Ishikawa (cell line): ENCODE results near the gene NMS.

ENCODE experiments used
- CEBPB ChIP-seq: IDR thresholded peaks from 2 replicates; pipeline ENCODE4 v1.6.1; 2012
- CREB1 ChIP-seq: IDR thresholded peaks from 2 replicates; pipeline ENCODE4 v1.6.1; 2012; ENCODE audit warnings: low read depth
- EGR1 ChIP-seq: IDR thresholded peaks from 2 replicates; pipeline ENCODE4 v1.6.1; 2012
- EP300 ChIP-seq: IDR thresholded peaks from 2 replicates; pipeline ENCODE4 v1.6.1; 2012; ENCODE audit warnings: borderline replicate concordance
- FOXM1 ChIP-seq: IDR thresholded peaks from 2 replicates; pipeline ENCODE4 v1.6.1; 2012; ENCODE audit warnings: low read depth, borderline replicate concordance
- MAX ChIP-seq: IDR thresholded peaks from 2 replicates; pipeline ENCODE4 v1.6.1; 2012
- NFIC ChIP-seq: IDR thresholded peaks from 2 replicates; pipeline ENCODE4 v1.6.1; 2012
- RAD21 ChIP-seq: IDR thresholded peaks from 2 replicates; pipeline ENCODE4 v1.6.1; 2012; ENCODE audit warnings: low read depth
- REST ChIP-seq: IDR thresholded peaks from 2 replicates; pipeline ENCODE4 v1.6.1; 2012; ENCODE audit warnings: low read depth, mild to moderate bottlenecking
- TAF1 ChIP-seq: IDR thresholded peaks from 2 replicates; pipeline ENCODE4 v1.6.1; 2012; ENCODE audit warnings: low read depth, mild to moderate bottlenecking
- TCF12 ChIP-seq: IDR thresholded peaks from 2 replicates; pipeline ENCODE4 v1.6.1; 2012; ENCODE audit warnings: low read depth
- TEAD4 ChIP-seq: IDR thresholded peaks from 2 replicates; pipeline ENCODE4 v1.6.1; 2012
- YY1 ChIP-seq: IDR thresholded peaks from 2 replicates; pipeline ENCODE4 v1.6.1; 2012; ENCODE audit warnings: low read depth
- ZBTB7A ChIP-seq: IDR thresholded peaks from 2 replicates; pipeline ENCODE4 v1.6.1; 2012; ENCODE audit warnings: low read depth
- TF ChIP-seq, protein P1 (sequence below): IDR thresholded peaks from 2 replicates; pipeline ENCODE4 v1.6.1; 2012

The NMS gene

GRCh38 chr2:100517556-100517955 lies 47.3 kb downstream of the NMS start:
- TF ChIP-seq REST (no peak), EGR1 (no peak), FOXM1 (no peak), CREB1 (no peak), TCF12 (no peak), RAD21 (no peak), ZBTB7A (no peak)

DNA sequence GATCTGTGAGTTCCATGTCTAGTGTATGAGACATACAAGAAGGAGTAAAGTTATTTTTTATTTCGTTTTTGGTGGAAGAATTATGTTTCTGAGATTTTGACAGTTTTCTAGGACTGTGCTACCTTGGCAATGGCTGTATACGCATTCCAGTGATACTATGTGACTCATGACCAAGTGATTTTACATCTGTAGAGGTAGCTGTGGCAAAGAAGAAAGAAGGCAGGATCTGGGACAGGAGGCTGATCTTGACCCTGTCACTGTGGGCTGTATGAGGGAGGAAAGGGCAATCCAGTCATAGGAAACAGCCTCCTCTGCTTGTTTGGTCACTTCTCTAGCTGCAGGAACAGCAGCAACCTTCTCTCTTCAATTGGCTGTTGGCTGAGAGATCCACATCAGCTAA lies 48.5 kb downstream of the NMS start:
- TF ChIP-seq TAF1: no peak
- TF ChIP-seq ZBTB7A: no peak
- no peak for TF ChIP-seq FOXM1
- no peak for TF ChIP-seq NFIC
- TF ChIP-seq CEBPB: no peak
- TF ChIP-seq YY1: no peak
- no peak for TF ChIP-seq TCF12
- TF ChIP-seq REST: no peak
- TF ChIP-seq RAD21: no peak
- TF ChIP-seq, protein P1, sequence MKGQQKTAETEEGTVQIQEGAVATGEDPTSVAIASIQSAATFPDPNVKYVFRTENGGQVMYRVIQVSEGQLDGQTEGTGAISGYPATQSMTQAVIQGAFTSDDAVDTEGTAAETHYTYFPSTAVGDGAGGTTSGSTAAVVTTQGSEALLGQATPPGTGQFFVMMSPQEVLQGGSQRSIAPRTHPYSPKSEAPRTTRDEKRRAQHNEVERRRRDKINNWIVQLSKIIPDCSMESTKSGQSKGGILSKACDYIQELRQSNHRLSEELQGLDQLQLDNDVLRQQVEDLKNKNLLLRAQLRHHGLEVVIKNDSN: no peak
- TF ChIP-seq TEAD4: no peak
- TF ChIP-seq EP300: no peak
- no peak for TF ChIP-seq EGR1
- TF ChIP-seq CREB1: no peak
- TF ChIP-seq MAX: no peak

- TF ChIP-seq TEAD4 (no peak), NFIC (no peak), YY1 (no peak), MAX (no peak), CREB1 (no peak), TAF1 (no peak), CEBPB (no peak), RAD21 (no peak), TCF12 (no peak), EP300 (no peak), EGR1 (no peak)
Measured at GRCh38 chr2:100520224-100520623, 49.9 kb downstream of the NMS start.

DNA sequence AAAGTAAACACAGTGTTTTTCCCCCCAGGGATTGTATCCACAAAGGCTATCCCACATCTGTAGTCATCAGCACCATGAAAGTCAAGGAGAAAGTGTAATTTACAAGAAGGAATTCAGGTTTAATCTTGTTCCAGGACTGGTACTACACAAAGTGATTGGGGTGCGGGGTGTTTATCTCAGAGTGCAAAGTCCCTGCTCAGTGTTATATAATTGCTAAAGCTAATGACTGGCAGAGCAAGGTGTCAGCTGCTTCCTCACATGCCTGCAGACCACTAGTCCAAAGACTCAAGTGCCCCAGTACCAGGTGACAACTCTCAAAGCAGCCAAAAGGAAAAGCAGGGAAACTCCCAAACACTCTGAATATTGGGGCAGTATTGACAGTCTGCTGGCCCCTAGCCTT lies 52.1 kb downstream of the NMS start:
- TF ChIP-seq TCF12: no peak

DNA sequence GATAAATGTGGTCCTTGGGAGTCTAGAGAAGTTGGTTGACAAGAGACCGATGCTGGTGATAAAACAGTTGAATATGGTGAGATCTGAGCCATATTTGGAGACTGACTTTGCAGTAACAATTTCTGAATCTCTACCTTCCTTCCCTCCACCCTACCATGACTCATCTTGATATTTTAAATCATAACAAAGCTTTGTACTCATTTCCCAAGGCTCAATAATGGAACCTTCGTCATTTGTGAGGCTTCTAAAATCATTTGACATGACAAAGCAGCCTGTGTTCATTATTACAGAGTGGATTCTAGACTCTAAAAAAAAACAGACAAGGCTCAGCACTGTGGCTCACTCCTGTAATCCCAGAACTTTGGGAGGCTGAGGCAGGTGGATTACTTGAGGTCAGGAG lies 54.0 kb downstream of the NMS start:
- no peak for TF ChIP-seq TEAD4
- no peak for TF ChIP-seq RAD21
- no peak for TF ChIP-seq ZBTB7A
- no peak for TF ChIP-seq CEBPB
- TF ChIP-seq TCF12: no peak
- no peak for TF ChIP-seq MAX
- no peak for TF ChIP-seq EGR1
- no peak for TF ChIP-seq REST
- TF ChIP-seq EP300: no peak
- no peak for TF ChIP-seq YY1
- TF ChIP-seq NFIC: no peak
- TF ChIP-seq, protein P1: no peak
- no peak for TF ChIP-seq FOXM1
- no peak for TF ChIP-seq CREB1
- TF ChIP-seq TAF1: no peak
